SH-SY5Y (cell line): ENCODE results near the gene ALDOC.

ENCODE experiments used
- GATA2 ChIP-seq: IDR thresholded peaks from 2 replicates; pipeline ENCODE4 v1.6.1; 2011; ENCODE audit warnings: mild to moderate bottlenecking, low read depth, low read length
- GATA3 ChIP-seq: IDR thresholded peaks from 2 replicates; pipeline ENCODE4 v1.6.1; 2011; ENCODE audit warnings: low read depth, mild to moderate bottlenecking, low read length, moderate library complexity

GRCh38 chr17:28612936-28613872 is 36.5 kb upstream of the ALDOC start:
- no peak for TF ChIP-seq GATA2
- no peak for TF ChIP-seq GATA3
